DND-41 (cell line): ENCODE measurements around the gene PGLYRP3.

ENCODE experiments used
- EZH2 ChIP-seq: IDR thresholded peaks from 3 replicates; pipeline ENCODE4 v1.6.1; 2012; ENCODE audit warnings: borderline replicate concordance, low read depth, mild to moderate bottlenecking, moderate library complexity, low read length, inconsistent platforms; ENCODE audit not compliant: severe bottlenecking
- TF ChIP-seq, protein P1 (sequence below): IDR thresholded peaks from 2 replicates; pipeline ENCODE4 v1.5.1; 2012; ENCODE audit warnings: borderline replicate concordance, low read length, moderate library complexity, mild to moderate bottlenecking; ENCODE audit not compliant: poor library complexity, severe bottlenecking; ENCODE audit errors: extremely low read depth

DNA sequence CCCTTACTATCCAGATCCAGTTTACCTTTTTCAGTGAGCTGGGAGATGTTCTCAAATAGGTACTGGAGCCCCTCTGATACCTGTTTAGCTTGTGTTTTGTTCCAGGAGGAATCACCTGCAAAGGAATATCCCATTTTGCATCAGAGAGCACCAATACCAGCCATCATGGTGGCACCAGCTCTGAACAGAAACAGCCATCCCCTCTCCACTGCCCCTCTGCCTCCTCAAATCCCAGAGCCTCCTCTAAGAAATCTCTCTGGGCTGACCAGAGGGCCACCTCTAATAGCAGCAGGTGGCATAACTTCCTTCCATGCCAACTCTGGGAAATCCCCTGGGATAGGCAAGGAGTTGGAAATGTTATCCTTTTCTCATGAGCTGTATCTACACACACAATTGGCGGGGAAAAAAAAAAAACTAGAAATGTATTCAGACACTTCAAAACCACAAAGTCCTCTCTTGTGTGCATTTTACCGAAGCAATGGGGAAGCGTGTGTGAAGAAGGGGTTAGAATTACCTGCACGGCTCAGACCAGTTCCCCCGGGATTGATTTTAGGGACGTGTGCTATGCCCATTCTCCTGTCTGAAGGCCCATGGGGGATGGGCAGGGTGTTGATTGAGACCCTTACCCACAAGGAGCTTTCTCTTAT, 33.4 kb upstream of the PGLYRP3 start:
- TF ChIP-seq, protein P1, sequence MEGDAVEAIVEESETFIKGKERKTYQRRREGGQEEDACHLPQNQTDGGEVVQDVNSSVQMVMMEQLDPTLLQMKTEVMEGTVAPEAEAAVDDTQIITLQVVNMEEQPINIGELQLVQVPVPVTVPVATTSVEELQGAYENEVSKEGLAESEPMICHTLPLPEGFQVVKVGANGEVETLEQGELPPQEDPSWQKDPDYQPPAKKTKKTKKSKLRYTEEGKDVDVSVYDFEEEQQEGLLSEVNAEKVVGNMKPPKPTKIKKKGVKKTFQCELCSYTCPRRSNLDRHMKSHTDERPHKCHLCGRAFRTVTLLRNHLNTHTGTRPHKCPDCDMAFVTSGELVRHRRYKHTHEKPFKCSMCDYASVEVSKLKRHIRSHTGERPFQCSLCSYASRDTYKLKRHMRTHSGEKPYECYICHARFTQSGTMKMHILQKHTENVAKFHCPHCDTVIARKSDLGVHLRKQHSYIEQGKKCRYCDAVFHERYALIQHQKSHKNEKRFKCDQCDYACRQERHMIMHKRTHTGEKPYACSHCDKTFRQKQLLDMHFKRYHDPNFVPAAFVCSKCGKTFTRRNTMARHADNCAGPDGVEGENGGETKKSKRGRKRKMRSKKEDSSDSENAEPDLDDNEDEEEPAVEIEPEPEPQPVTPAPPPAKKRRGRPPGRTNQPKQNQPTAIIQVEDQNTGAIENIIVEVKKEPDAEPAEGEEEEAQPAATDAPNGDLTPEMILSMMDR = no peak
- TF ChIP-seq EZH2 = no peak
